ENCODE measurements around the gene FLNB. TPM values are rescaled to one million over a fixed set of nuclear protein-coding genes. Genes with fewer than 3 reads are reported as not detected.

Gene FLNB
- total and polyA plus RNA-seq, 12 donors = 84.6 to 278 (median 131) TPM

DNA sequence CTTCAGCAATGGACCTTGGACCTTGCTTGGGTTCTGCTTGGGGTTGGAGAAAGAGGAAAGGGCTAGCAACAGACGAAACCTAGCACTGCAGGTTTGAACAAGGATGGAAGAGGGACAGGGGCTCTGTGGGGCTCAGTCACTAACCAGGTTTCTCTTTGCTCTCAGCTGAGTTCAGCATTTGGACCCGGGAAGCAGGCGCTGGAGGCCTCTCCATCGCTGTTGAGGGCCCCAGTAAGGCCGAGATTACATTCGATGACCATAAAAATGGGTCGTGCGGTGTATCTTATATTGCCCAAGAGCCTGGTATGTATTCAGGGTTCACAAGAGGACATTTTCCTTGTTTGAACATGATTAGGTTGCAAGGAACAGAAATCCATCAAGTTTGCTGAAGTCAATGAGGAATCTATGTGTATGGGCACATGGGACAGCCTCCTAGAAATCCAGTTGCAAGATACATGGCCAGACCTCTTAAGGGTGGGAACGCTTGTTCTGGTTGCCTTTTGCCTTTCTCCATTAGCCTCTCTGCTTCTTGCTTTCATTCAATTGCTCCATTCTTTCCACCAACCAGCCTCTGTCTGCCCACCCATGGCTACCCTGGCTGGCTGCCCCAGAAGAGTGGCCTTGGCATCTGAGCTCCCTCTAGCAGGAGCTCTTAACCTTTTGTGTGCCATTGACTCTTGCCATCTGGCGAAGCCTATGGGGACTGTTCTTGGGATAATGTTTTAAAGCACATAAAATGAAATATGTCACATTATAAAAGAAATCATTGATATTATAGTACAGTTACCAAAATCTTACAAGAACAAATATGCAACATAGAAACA lies 146.6 kb downstream of the FLNB start:
- H3K4me1 ChIP-seq (replicated peaks in 1 of 2) = peaks cover 4 to 13% of the 10 kb centered on the region in 2 donors
- 81 to 91% (median 89%) methylated on average over 10 of the region's 10 CpGs for WGBS, 4 donors
- no peak overlapping the region for H3K4me3 ChIP-seq
- peaks cover 0 to 51% of the 10 kb centered on the region in 2 donors for H3K36me3 ChIP-seq (replicated peaks in 1 of 2)
- H3K27ac ChIP-seq = no peak overlapping the region
- H3K9me3 ChIP-seq (replicated peaks in 1 of 3) = no peaks in the 10 kb centered on the region
- intact Hi-C loops (cut with DNase I) = no loop called here
- H3K27me3 ChIP-seq = no peaks in the 10 kb centered on the region
- DNase-seq = peak in 3 of 7 donors; percentile 44 to 60 (median 57)
- TF ChIP-seq CTCF (IDR thresholded peaks at IDR 0.05) (no peak), POLR2A (IDR thresholded peaks at IDR 0.05) (no peak)

DNA sequence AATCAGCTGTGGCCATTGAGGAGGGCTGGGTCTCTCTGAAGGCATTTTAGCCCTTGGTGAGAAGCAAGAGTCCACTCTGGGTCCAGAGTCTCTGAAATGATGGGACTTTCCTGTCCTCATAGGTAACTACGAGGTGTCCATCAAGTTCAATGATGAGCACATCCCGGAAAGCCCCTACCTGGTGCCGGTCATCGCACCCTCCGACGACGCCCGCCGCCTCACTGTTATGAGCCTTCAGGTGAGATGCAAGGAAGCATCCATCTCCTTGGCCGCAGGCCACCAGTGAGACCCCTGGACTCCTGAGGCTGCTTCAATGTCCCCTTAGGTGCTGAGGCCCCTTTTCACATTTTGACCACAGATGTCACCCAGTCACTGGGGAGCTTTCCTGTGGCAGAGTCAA lies 147.6 kb downstream of the FLNB start:
- H3K27me3 ChIP-seq = no peaks in the 10 kb centered on the region
- H3K4me1 ChIP-seq (replicated peaks in 1 of 2) = peaks cover 4 to 15% of the 10 kb centered on the region in 2 donors
- no peak for TF ChIP-seq POLR2A (IDR thresholded peaks at IDR 0.05)
- no peak for TF ChIP-seq CTCF (IDR thresholded peaks at IDR 0.05)
- intact Hi-C loops (cut with DNase I) = no loop called here
- H3K27ac ChIP-seq = no peak overlapping the region
- peaks cover 0 to 42% of the 10 kb centered on the region in 2 donors for H3K36me3 ChIP-seq (replicated peaks in 1 of 2)
- WGBS, 4 donors = 95 to 98% (median 97%) methylated on average over 8 to 10 of the region's 10 CpGs
- no peaks in the 10 kb centered on the region for H3K9me3 ChIP-seq (replicated peaks in 1 of 3)
- H3K4me3 ChIP-seq = no peak overlapping the region
- no peak for DNase-seq

- Histone ChIP-seq H3K9me3 (replicated peaks in 1 of 3) (no peaks in the 10 kb centered on the region), H3K4me1 (replicated peaks in 1 of 2) (peaks cover 9 to 25% of the 10 kb centered on the region in 2 donors), H3K36me3 (replicated peaks in 1 of 2) (peaks cover 0 to 29% of the 10 kb centered on the region in 2 donors), H3K4me3 (no peak overlapping the region), H3K27me3 (no peaks in the 10 kb centered on the region), H3K27ac (no peak overlapping the region)
- TF ChIP-seq CTCF (IDR thresholded peaks at IDR 0.05) (no peak), POLR2A (IDR thresholded peaks at IDR 0.05) (no peak)
- intact Hi-C loops (cut with DNase I) = no loop called here
- DNase-seq = no peak
- 89 to 94% (median 92%) methylated on average over 11 of the region's 11 CpGs for WGBS, 4 donors
Measured at GRCh38 chr3:58157700-58158099, 149.5 kb downstream of the FLNB start.

- WGBS, 4 donors = 88 to 93% (median 92%) methylated on average over 7 of the region's 7 CpGs
- intact Hi-C loops (cut with DNase I) = no loop called here
- Histone ChIP-seq H3K36me3 (replicated peaks in 1 of 2) (peaks cover 0 to 20% of the 10 kb centered on the region in 2 donors), H3K4me1 (replicated peaks in 1 of 2) (peaks cover 9 to 25% of the 10 kb centered on the region in 2 donors), H3K9me3 (replicated peaks in 1 of 3) (no peaks in the 10 kb centered on the region), H3K27ac (no peak overlapping the region), H3K4me3 (no peak overlapping the region), H3K27me3 (no peaks in the 10 kb centered on the region)
- no peak for DNase-seq
- no peak for TF ChIP-seq CTCF (IDR thresholded peaks at IDR 0.05)
Measured at GRCh38 chr3:58158442-58159153, 150.4 kb downstream of the FLNB start.

Measured in adrenal gland (tissue), 12 donors.